Vagina (tissue), 2 donors: ENCODE results near the gene C16orf87.

Source experiments
- POLR2A ChIP-seq, 2 donors: fragments of 450-650 bp; IDR thresholded peaks; one replicate each; pipeline ENCODE4 v1.6.1; 2017; ENCODE audit warnings: antibody characterized with exemption in 2 of 2, mild to moderate bottlenecking in 2 of 2, moderate library complexity in 2 of 2
- TF ChIP-seq, protein P1 (sequence below), 3 experiments: fragments of 450-650 bp in 2 of 3; fragments of 200-600 bp in 1 of 3; sonication (generic) in 1 of 3; IDR thresholded peaks; one replicate each; pipeline ENCODE4 v1.5.1; 2017 to 2019; ENCODE audit warnings: antibody characterized with exemption in 3 of 3, mild to moderate bottlenecking in 2 of 3, moderate library complexity in 2 of 3

DNA sequence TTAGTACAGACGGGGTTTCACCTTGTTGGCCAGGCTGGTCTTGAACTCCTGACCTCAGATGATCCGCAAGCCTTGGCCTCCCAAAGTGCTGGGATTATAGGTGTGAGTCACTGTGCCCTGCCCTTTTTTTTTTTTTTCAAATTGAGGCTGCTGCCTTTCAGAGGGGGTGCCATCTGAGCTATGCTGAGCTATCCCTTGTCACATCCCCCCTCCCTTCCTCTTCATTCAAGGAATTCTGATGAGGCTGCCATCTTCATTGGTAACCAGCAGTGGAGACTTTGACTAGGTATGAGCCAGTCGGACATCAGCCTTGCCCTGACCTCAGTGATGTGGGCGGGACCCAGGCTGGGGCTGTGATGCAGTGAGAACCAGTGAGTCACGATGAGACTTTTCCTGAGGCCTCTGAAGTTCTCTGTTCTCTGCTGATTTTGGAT lies 28.8 kb upstream of the C16orf87 start:
- TF ChIP-seq, protein P1, sequence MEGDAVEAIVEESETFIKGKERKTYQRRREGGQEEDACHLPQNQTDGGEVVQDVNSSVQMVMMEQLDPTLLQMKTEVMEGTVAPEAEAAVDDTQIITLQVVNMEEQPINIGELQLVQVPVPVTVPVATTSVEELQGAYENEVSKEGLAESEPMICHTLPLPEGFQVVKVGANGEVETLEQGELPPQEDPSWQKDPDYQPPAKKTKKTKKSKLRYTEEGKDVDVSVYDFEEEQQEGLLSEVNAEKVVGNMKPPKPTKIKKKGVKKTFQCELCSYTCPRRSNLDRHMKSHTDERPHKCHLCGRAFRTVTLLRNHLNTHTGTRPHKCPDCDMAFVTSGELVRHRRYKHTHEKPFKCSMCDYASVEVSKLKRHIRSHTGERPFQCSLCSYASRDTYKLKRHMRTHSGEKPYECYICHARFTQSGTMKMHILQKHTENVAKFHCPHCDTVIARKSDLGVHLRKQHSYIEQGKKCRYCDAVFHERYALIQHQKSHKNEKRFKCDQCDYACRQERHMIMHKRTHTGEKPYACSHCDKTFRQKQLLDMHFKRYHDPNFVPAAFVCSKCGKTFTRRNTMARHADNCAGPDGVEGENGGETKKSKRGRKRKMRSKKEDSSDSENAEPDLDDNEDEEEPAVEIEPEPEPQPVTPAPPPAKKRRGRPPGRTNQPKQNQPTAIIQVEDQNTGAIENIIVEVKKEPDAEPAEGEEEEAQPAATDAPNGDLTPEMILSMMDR (IDR thresholded peaks at IDR 0.05) = no peak
- no peak for TF ChIP-seq POLR2A (IDR thresholded peaks at IDR 0.05)
